ENCODE measurements around the gene PTPRT.

Gene PTPRT

DNA sequence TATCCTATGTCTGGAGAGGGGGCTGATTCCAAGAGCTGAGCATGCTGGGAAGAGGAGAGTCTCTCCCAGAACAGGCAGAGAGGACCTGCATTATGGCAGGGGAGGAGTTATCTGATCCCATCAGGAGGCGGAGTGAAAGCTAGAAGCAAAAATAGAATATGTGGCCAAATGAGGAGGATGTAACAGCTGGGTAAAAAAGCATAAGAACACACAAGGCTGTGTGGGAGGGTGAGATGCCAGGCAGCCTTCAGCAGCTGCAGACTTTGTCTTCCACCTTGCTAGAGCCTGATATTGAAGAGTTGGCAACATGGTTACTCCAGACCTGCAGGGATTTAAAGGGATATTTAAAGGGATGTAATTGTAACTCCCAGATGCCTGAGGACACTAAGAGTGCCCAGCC is 167.1 kb downstream of the PTPRT start:
- no peak for DNase-seq (ENCODE audit: low spot score)

DNA sequence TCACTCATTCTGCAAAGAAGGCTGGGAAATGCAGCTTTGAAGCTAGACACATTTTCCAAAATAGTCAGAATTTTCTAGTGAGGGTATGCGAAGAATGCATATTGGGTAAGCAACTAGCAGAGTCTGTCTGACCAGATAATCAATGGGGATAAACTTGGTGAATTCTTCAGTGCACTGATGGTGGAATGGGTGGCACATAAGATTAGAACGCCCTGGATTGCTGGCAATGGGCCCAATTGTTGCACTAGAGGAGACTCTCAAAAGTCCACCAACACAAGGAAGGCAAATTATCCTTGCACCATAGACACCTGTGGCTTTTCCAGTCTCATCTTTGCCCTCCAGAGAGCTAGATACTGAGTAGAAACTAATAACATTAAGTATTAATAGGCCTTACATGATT is 167.6 kb downstream of the PTPRT start:
- DNase-seq (ENCODE audit: low spot score): no peak

DNA sequence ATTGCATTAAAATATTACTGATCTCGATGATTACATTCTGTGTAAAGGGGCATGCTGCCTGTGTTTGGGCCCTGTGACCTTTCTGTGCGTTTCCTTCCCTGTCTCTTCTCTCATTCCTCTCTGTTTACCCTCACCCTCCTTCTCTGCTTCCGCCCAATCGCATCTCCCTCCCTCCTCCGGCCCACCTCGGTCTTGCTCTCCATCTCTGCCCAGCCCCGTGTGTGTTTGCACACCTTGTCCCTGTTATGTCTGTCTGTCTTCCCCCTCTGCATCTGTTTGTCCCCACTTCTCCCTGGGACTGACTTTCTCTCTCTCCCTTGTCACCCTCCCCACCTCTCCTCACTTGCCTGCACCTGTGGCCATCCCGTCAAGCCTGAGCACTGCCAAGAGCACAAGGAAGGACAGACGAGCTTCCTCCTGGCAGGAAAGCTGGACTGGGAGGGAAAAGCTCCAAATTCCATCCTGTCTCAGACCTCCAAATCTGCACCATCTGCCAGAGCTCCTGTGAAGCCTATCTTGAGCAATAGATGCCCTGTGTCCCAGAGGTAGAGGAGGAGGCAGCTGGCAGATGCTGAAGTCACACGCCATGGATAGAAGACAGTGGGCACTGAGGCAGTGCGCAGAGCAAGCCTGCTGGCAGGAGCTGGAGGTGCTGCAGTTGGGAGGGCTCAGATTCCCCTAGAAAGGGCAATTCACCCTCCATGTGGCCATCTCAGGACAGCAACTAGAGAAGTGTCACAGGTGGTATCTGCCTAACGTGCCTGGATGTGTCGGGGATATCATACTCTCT is 172.3 kb downstream of the PTPRT start:
- no peak for DNase-seq (ENCODE audit: low spot score)

DNA sequence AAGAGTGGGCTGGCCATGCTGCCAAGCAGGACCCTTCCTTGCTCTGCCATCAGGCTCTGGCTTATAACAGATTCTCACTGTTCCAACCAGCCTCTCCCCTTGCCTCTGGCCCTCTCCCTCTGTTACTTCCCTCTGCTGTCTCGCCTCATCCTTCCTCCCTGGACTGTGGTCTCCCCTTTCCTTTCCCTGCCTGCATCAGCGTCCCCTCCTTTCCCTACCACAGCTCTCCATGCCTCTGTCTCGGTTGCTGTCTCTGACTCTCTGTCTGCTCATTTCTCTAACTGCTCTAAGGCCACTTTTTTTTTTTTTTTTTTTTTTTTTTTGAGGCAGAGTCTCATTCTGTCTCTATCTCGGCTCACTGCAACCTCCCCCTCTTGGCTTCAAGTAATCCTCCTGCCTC is 173.4 kb downstream of the PTPRT start:
- DNase-seq (ENCODE audit: low spot score): no peak

DNA sequence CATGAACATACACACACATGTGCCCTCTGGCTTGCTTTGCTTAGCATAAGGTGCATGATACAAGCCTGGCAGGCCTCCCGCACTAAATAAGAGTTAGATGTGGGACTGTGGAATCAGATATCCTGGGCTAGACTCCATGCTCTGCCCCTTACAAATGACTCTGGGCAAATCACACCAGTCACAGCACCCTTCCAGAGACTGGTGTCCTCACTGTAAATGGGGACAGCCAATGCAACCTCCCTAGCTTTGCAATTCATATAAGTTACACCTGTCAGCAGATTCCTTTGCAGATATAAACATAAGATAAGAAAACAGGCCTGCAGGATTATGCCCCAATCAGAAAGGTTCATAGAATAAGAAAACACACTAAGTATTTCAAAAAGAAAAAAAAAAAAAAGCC is 174.1 kb downstream of the PTPRT start:
- DNase-seq (ENCODE audit: low spot score): no peak

DNA sequence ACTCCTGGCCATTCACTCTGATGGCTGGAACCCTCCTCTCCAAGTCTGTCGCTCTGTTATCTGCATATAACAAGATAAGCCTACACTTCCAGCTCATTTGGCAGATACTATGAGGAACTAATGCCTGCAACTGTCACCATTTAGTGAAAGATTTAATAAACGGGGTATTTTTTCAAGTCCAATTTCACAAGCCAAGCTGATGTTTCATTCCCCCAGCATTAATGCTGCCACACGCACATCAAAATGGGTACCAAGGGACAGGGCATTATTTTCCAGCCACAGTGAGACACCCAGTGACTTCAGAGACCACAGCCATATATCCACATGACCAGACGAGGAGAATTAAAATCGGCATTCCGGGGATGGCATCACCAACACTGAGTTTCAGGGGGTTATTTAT is 175.5 kb downstream of the PTPRT start:
- no peak for DNase-seq (ENCODE audit: low spot score)

DNA sequence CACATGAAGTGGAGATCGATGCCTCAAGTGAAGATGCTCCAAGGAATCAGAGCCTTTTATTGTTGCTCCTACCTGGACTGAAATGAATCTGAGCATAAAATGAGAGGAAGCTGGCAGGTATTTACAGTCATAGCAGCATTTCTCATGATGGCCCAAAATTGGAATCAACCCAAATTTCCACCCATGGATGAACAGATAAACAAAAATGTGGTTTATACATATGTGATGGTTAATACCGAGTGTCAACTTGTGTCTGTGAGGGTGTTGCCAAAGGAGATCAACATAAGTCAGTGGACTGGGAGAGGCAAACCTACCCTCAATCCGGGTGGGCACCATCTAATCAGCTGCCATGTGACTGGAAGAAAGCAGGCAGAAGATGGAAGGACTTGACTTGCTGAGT is 178.2 kb downstream of the PTPRT start:
- no peak for DNase-seq (ENCODE audit: low spot score)

DNA sequence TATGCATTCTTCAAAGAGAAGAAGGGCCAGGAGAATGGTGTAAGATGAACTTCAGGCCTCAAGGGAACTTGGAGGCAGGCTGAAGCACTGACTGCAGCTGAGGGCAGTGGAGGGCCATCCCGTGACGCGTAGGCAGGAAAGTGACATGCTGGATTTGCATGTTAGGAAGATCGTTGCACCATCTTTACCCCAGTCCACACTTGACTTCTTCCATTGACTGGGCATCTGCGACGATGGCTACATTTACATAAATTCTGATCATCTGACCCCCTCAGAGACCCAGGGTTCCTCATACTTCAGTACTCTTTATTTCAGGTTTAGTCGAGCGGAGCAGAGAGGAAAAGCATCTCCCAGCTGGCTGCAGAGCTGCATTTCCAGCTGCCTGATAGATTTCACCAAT is 180.2 kb downstream of the PTPRT start:
- no peak for DNase-seq (ENCODE audit: low spot score)

DNA sequence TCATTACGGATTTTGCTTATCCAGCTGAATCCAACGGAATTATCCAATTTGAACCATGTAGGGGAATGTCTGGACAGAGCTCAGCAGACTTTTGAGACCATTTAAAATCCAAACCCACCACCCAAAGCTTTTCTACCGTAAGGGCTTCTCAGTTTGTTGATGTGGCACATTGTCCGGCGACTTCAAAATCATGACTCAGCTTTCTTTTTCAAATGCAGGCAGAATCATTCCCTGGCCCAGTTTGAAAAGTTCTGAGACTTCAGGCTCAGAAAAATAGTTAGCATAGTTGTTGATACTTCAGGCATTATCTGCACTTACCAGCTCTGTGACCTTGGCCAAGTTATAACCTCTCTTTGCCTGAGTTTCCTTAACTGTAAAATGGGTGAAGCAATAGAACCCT is 182.2 kb downstream of the PTPRT start:
- DNase-seq (ENCODE audit: low spot score): no peak

DNA sequence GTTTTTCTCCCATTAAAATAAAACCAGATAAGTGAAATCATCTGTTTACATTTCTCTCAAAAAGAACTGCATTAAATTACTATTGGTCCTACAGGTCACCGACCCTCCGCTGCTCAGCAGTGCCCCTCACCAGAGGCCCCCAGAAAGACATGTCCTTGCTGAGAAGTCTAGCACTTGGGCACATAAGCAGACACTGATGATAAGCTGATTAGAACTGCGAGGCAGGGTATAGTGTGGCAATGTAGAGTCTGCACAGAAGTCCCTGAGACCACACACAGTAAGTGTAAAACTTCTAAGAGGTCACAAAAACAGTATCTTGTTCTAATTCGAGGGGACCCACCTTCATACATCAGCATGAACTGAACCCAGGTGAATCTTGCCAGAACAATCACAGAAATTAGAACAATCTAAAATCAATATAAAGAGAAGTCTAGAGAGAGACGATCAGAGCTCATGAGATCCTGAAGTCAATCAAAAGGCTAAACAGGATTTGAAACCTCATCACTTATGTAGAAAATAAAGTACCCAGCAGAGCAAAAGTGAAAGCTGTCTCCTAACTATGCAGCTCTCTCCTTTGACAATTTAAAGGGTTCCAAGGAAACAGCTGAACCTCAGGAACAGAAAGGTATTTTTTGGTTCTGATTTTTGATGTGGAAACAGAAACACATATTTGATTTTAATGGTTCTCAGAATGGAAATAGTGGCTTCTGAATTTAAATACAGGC is 182.9 kb downstream of the PTPRT start:
- no peak for DNase-seq (ENCODE audit: low spot score)

DNA sequence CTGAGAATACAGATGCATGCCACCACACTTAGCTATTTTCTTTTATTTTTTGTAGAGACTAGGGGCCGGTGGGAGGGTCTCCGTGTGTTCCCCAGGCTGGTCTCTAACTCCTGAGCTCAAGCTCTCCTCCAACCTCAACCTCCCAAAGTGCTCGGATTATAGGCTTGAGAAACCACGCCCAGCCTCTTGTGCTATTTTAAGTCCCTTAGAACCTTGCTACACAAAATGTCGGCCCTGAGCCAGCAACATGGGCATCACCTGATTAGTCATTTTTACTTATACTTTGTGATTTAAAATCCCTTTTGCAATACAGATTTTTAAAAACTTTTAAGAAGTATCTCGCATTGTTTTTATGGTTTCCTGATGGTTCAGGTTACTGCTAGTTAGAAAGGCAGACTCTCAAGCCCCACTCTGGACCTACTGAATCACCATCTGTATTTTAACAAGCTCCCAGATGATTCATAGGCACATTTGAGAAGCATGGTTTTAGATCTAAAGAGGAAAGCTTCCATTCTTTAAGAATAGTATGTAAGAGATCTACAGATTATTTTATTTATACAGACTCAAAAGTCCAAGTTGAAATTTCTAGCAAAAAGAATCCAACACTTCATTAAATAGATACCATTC is 186.3 kb downstream of the PTPRT start:
- DNase-seq (ENCODE audit: low spot score): no peak

DNA sequence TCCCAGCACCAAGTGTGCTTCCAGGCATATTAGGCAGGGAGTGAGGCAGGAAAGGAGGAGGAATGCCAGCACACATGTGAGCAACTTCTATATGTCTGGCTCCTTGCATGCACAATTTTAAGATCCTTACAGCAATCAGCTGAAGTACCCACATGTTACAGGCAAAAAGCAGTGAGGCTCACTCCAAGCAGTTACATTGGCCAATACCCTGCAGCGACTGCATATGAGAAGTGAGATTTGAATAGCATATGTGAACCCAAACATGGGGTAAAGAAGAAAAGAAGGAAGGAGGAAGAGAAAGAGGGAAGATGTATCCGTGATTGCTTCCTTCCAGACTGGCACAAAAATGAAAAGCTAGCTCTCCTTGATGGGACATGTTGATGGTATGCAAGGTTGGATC is 193.6 kb downstream of the PTPRT start:
- DNase-seq (ENCODE audit: low spot score): no peak

DNA sequence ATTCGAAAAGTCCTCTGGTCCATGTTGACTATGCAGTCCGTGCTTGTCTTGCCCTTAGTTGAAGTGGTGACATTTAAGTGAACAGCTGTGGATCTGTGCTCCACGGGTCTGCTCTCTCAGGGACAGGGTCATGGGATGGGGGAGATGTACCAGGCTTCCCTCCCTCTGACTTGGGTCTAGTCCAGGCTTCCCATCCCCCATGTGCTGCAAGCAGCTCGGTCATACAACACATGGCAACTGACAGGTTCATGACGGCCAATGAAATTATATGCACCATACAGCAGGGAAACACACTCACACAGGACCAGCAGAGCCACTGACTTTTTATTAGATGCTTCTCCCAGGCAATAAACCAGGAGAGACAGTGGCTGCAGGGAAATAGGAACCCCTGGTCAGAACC is 201.4 kb downstream of the PTPRT start:
- no peak for DNase-seq (ENCODE audit: low spot score)

DNA sequence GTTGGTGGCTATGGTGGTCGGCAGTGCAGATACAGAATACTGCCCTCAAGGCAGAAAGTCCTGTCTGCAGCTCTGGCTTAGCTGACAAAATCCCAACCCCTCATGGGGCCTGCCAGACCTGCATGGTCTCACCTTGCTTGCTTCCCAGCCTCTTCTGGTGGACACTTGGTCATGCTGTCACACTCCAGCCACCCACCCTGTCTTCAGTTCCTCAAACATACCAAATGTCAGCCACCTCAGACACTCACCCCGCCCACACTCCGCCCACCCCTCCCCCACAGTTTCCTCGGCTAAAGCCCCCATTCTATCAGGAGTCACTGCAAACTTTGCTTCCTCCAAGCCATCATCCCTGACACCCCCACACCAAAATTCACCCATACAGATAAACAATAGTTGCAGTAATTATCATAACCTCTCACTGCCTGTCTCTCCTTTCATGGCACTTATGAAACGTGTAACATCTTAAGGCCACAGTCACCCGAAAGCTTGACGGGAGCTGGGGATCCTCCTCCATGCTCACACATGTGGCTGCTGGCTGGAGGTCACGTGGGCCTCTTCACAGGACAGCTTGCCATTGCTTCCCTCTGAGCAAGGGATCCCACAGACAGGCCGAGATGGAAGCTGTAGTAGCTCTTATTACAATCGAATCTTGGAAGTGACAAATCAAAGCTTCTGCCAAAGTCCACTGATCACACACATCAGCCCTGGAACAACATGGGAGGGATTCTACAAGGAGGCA is 202.2 kb downstream of the PTPRT start:
- no peak for DNase-seq (ENCODE audit: low spot score)

DNA sequence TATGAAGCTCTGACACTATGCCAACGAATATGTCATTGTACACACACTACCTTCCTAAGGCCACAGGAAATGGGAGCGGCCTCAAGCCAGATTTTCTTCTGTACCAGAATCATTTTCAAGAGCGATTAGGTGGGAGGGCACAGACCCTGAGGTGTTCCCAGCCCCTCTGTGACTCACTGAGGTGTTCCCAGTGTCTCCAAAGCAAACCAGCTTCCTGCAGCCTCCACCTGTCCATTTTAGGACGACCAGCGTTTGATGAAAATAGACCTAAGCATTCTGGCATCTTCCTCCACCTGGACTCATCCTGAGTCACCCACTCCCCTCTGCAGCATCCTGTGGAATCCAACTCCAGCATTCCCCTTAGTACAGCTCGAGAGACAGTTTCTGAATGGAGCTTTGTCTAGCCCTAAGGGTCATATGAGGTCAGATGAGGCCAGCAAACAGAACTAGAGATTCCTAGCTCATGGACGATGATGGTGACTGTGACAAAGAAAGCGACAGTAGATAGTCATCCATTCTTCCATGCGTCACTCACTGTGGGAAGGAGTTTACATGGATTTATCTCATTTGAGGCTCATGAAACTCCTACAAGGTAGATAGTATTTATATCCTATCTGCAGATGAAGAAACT is 203.4 kb downstream of the PTPRT start:
- no peak for DNase-seq (ENCODE audit: low spot score)

DNA sequence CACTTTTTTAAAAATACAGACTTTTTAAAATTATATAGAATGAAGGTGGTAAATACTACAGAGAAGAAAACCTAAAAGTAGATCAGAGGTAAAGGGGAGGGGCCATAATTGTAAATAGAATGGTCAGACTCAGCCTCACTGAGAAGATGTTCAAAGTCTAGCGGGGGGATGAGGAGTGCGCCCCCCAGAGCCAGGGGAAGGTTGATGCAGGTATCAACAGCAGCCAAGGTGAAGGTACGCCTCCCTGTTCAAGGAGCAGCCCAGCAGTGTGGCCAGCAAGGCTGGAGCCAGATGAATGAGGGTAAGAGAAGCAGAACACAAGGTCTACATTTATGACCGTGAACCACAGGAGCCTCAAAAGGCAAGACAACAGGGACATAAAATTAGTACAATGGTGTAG is 204.1 kb downstream of the PTPRT start:
- no peak for DNase-seq (ENCODE audit: low spot score)

DNA sequence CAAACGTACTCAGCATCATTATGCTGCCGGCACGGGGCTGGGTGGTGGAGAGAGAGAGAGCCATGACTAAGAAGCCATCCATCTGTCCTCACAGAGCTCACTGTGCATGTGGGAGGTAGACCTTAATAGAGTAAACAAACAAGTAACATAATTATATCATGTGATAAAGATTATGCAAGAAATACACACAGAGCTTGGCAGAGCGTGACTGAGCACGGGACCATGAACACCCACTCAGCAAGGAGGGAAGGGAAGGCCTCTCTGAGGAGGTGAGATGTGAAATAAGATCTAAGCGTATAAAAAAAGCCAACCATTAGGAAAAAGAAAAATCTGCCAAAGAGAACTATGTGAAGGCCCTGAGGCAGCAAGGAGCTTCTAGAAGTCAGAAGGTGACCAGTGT is 207.5 kb downstream of the PTPRT start:
- DNase-seq (ENCODE audit: low spot score): no peak

DNA sequence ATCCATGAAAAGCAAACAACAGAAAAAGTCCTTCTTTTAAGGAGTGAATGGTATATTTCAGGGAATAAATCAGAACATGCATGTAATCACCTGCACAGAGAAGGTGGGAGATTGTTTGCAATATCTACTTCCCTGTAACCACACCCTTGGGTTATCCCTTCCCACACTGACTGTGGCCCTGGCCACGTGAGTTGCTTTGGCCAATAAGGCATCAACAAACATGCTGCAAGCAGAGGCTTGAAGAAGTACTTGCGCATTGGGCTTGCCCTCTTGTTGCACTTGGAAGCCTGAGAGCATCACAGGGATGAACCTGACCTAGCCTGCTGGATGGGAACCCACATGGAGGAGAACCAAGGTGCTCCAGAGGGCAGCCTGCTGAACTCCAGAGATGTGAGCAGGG is 208.5 kb downstream of the PTPRT start:
- DNase-seq (ENCODE audit: low spot score): no peak

DNA sequence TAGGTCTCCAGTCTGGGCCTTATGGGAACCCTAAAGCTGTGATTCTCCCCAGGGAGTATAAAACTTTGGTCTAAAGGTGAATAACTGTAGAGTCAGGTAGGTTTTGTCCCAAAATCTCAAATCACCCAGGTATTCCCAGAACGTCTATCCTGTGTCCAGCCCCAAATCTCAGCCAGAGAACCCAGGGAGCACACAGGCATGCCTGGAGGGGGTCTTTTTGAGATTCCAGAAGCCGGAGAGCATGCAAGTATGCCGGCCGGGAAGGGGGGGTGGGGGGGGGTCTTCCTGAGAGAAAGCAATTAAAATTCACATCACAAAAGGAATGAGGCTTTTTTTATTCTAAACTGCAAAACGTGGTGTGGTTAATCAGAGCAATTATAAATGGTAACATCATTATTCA is 210.0 kb downstream of the PTPRT start:
- DNase-seq (ENCODE audit: low spot score): no peak

DNA sequence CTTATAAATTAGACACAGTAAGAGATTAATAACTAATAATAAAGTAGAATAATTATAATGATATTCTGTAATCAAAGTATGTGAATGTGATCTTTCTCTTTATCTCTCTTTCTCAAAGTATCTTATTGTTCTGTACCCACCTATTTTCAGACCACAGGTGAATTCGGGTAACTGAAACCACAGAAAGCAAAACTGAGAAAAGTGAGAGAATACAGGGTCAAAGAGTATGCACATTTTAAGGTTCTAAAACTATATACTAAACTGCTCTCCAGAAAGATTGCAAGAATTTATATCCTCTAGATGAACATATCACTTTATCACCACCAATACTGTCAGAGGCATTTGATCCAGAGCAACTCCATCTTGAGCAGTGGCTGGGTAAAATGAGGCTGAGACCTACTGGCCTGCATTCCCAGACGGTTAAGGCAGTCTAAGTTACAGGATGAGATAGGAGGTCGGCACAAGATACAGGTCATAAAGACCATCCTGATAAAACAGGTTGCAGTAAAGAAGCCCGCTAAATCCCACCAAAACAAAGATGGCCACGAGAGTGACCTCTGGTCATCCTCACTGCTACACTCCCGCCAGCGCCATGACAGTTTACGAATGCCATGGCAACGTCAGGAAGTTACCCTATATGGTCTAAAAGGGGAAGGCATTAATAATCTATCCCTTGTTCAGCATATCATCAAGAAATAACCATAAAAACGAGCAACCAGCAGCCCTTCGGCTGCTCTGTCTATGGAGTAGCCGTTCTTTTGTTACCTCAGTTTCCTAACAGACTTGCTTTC is 211.3 kb downstream of the PTPRT start:
- DNase-seq (ENCODE audit: low spot score): no peak

DNA sequence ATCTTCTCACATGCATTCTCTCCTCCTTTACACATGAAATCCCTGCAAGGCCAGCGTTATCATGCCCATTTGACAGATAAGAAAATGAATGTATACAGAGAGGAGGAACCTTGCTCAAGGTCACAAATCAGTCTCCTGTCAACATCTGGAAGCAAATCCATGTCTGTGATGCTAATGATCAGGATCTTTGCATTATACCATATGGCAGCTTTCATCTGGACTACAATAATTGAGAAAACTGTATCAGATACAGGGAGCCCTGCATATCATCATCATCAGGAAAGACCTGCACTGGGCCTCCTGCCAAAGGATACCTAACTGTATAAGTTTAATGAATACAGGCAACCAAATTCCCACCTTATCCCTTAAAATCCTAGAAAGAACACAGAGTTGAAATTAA is 213.7 kb downstream of the PTPRT start:
- DNase-seq (ENCODE audit: low spot score): no peak
